Gastroesophageal sphincter (tissue), 4 donors: Measurements from ENCODE around the gene CCDC187. TPM values are rescaled to one million over a fixed set of nuclear protein-coding genes. Genes with fewer than 3 reads are reported as not detected.

Experiments used
- ATAC-seq: fragments of 150-250 bp; one replicate; pipeline ENCODE4 v1.9.1; 2016; ENCODE audit warnings: mild to moderate bottlenecking, moderate library complexity
- H3K27ac ChIP-seq, 4 donors: fragments of 200-600 bp; sonication (generic) in 3 of 4; 1 replicate in 3 of 4; 2 replicates in 1 of 4; pipeline ENCODE4 v1.5.1; 2016 to 2019
- H3K27me3 ChIP-seq: fragments of 200-600 bp; sonication (generic); one replicate; pipeline ENCODE4 v1.5.1; 2019
- H3K36me3 ChIP-seq, 2 donors: fragments of 200-600 bp; sonication (generic); one replicate each; pipeline ENCODE4 v1.5.1; 2019; ENCODE audit warnings: control low read depth in 1 of 2
- H3K4me1 ChIP-seq, 3 donors: fragments of 200-600 bp; sonication (generic); 1 replicate in 2 of 3; 2 replicates in 1 of 3; pipeline ENCODE4 v1.5.1; 2016 to 2019; ENCODE audit warnings: control low read depth in 2 of 3
- H3K4me3 ChIP-seq, 2 donors: fragments of 200-600 bp; sonication (generic); one replicate each; pipeline ENCODE4 v1.5.1; 2019; ENCODE audit warnings: mild to moderate bottlenecking in 1 of 2, moderate library complexity in 1 of 2
- H3K9me3 ChIP-seq, 3 donors: fragments of 200-600 bp; sonication (generic); one replicate each; pipeline ENCODE4 v1.5.1; 2017 to 2019; ENCODE audit warnings: control low read depth in 2 of 3
- CTCF ChIP-seq, 4 experiments: fragments of 200-600 bp in 2 of 4; fragments of 450-650 bp in 2 of 4; sonication (generic) in 1 of 4; IDR thresholded peaks; one replicate each; pipeline ENCODE4 v1.5.1; 2017 to 2019; ENCODE audit warnings: antibody characterized with exemption in 4 of 4, mild to moderate bottlenecking in 2 of 4, moderate library complexity in 2 of 4
- EP300 ChIP-seq: sonication (generic); formaldehyde crosslinking; IDR thresholded peaks from one replicate; pipeline ENCODE4 v1.6.1; 2017; ENCODE audit warnings: antibody characterized with exemption, mild to moderate bottlenecking
- POLR2A ChIP-seq, 2 donors: fragments of 450-650 bp; IDR thresholded peaks; one replicate each; pipeline ENCODE4 v1.6.1; 2017; ENCODE audit warnings: antibody characterized with exemption in 2 of 2, mild to moderate bottlenecking in 2 of 2, moderate library complexity in 1 of 2
- POLR2AphosphoS5 ChIP-seq: sonication (generic); formaldehyde crosslinking; IDR thresholded peaks from one replicate; pipeline ENCODE4 v1.6.1; 2017; ENCODE audit warnings: antibody characterized with exemption
- WGBS, 2 donors: methylation state at CpG; one replicate each; pipeline ENCODE4 v1.1.5; 2018; ENCODE audit warnings: low coverage in 1 of 2; 5-methylcytosine and 5-hydroxymethylcytosine counted together
- total RNA-seq, 4 donors: library from RNA; depleted of rRNA; stranded (reverse); fragments of >200 nt; gene quantifications; one replicate each; pipeline ENCODE4 v1.1.0, GENCODE V29; 2016

The CCDC187 gene
- total RNA-seq, 4 donors from 2014 or later = not detected

GRCh38 chr9:136229096-136230065 lies 74.5 kb downstream of the CCDC187 start:
- H3K36me3 ChIP-seq = peaks cover 0 to 50% of the 10 kb centered on the region in 2 donors

GRCh38 chr9:136228107-136228875 lies 75.6 kb downstream of the CCDC187 start:
- no peak for TF ChIP-seq EP300
- TF ChIP-seq POLR2AphosphoS5 = no peak
- no peak for TF ChIP-seq CTCF (IDR thresholded peaks at IDR 0.05)
- no peak for TF ChIP-seq POLR2A (IDR thresholded peaks at IDR 0.05)
- H3K9me3 ChIP-seq = no peaks in the 10 kb centered on the region
- no peak overlapping the region for H3K27ac ChIP-seq
- no peaks in the 10 kb centered on the region for H3K27me3 ChIP-seq
- no peaks in the 10 kb centered on the region for H3K4me1 ChIP-seq
- ATAC-seq = no peak
- peaks cover 0 to 51% of the 10 kb centered on the region in 2 donors for H3K36me3 ChIP-seq
- H3K4me3 ChIP-seq = no peak overlapping the region
- WGBS, 2 donors = 65 to 100% methylated on average over 1 to 5 of the region's 18 CpGs

More at GRCh38 chr9:136229096-136230065, 74.5 kb downstream of the CCDC187 start:
- no peaks in the 10 kb centered on the region for H3K4me1 ChIP-seq
- no peak for ATAC-seq
- no peaks in the 10 kb centered on the region for H3K9me3 ChIP-seq
- H3K4me3 ChIP-seq = no peak overlapping the region
- 73 to 76% methylated on average over 13 to 26 of the region's 33 CpGs for WGBS, 2 donors
- no peak overlapping the region for H3K27ac ChIP-seq
- H3K27me3 ChIP-seq = no peaks in the 10 kb centered on the region
- TF ChIP-seq EP300 = no peak
- TF ChIP-seq POLR2A (IDR thresholded peaks at IDR 0.05) = no peak
- TF ChIP-seq CTCF (IDR thresholded peaks at IDR 0.05) = no peak
- no peak for TF ChIP-seq POLR2AphosphoS5

- no peak for ATAC-seq
- H3K36me3 ChIP-seq = peaks cover 0 to 64% of the 10 kb centered on the region in 2 donors
- no peak overlapping the region for H3K4me3 ChIP-seq
- no peaks in the 10 kb centered on the region for H3K9me3 ChIP-seq
- no peaks in the 10 kb centered on the region for H3K4me1 ChIP-seq
- H3K27me3 ChIP-seq = no peaks in the 10 kb centered on the region
- TF ChIP-seq POLR2AphosphoS5 (no peak), POLR2A (IDR thresholded peaks at IDR 0.05) (no peak), CTCF (IDR thresholded peaks at IDR 0.05) (no peak), EP300 (no peak)
- 85 to 87% methylated on average over 11 to 16 of the region's 30 CpGs for WGBS, 2 donors
- H3K27ac ChIP-seq = no peak overlapping the region
Measured at GRCh38 chr9:136226680-136227407, 77.0 kb downstream of the CCDC187 start.

GRCh38 chr9:136225748-136226679 lies 77.9 kb downstream of the CCDC187 start:
- Histone ChIP-seq H3K36me3 (peaks cover 0 to 64% of the 10 kb centered on the region in 2 donors), H3K27ac (no peak overlapping the region)

More at GRCh38 chr9:136225748-136226679, 77.9 kb downstream of the CCDC187 start:
- no peak overlapping the region for H3K4me3 ChIP-seq
- TF ChIP-seq POLR2A (IDR thresholded peaks at IDR 0.05) (no peak), CTCF (IDR thresholded peaks at IDR 0.05) (peak in 3 of 4 experiments; percentile 55 to 74 (median 61))
- ATAC-seq = no peak
- H3K9me3 ChIP-seq = no peaks in the 10 kb centered on the region
- H3K27me3 ChIP-seq = no peaks in the 10 kb centered on the region
- no peaks in the 10 kb centered on the region for H3K4me1 ChIP-seq
- WGBS, 2 donors = 84 to 100% methylated on average over 6 to 16 of the region's 30 CpGs
